ENCODE data around the gene CYB561D1. TPM values are rescaled to one million over a fixed set of nuclear protein-coding genes. Genes with fewer than 3 reads are reported as not detected.

The CYB561D1 gene
- total and polyA plus RNA-seq, 2 of the 13 experiments (the other 11 are each of a cell fraction or from before 2014, with no cell fraction given), result 3.9 to 4.1 TPM

- 0 out of 2 replicates have a peak, but pooled peaks have one; percentile 21 for TF ChIP-seq ZNF766 (CRISPR knock-in tag; IDR thresholded peaks at IDR 0.05; ENCODE audit: borderline replicate concordance)
- TF ChIP-seq TCF7 (IDR thresholded peaks at IDR 0.05; ENCODE audit: low read depth), result no peak
- TF ChIP-seq ZNF263 (CRISPR knock-in tag; IDR thresholded peaks at IDR 0.05), result no peak
- peak; percentile 84 for TF ChIP-seq U2AF1 (optimal IDR thresholded peaks at IDR 0.05; ENCODE audit: low read depth, low read length)
- TF ChIP-seq ZMYM3 (CRISPR knock-in tag; IDR thresholded peaks at IDR 0.05), result peak; percentile 97
- peak; percentile 74 for TF ChIP-seq ZNF501 (CRISPR knock-in tag; IDR thresholded peaks at IDR 0.05)
- peak; percentile 75; the same call in 1 of the 2 replicates for TF ChIP-seq ZNF160 (CRISPR knock-in tag; IDR thresholded peaks at IDR 0.05)
- 0 out of 2 replicates have a peak, but pooled peaks have one; percentile 26 for TF ChIP-seq E2F5 (CRISPR knock-in tag; conservative IDR thresholded peaks at IDR 0.05)
- peak; percentile 76; the same call in 1 of the 2 replicates for TF ChIP-seq KMT2B (CRISPR knock-in tag; IDR thresholded peaks at IDR 0.05)
- peak; percentile 71; the same call in 1 of the 2 replicates for TF ChIP-seq ZNF430 (CRISPR knock-in tag; IDR thresholded peaks at IDR 0.05)
- no peak for TF ChIP-seq ZNF207 (IDR thresholded peaks at IDR 0.05; ENCODE audit: borderline replicate concordance)
- TF ChIP-seq ETV5 (CRISPR knock-in tag; IDR thresholded peaks at IDR 0.05; ENCODE audit: borderline replicate concordance), result peak; percentile 49; the same call in 1 of the 2 replicates
- peak; percentile 82; the same call in 1 of the 2 replicates for TF ChIP-seq KDM5B (CRISPR knock-in tag; IDR thresholded peaks at IDR 0.05; ENCODE audit: borderline replicate concordance)
- 0 out of 2 replicates have a peak, but pooled peaks have one; percentile 63 for TF ChIP-seq ZC3H13 (CRISPR knock-in tag; IDR thresholded peaks at IDR 0.05)
- TF ChIP-seq ZNF143 (CRISPR knock-in tag; IDR thresholded peaks at IDR 0.05), result peak; percentile 80
- no peak for TF ChIP-seq ZMYM2 (CRISPR knock-in tag; IDR thresholded peaks at IDR 0.05)
- TF ChIP-seq ZSCAN21 (CRISPR knock-in tag; IDR thresholded peaks at IDR 0.05; ENCODE audit: borderline replicate concordance), result peak; percentile 84; the same call in 1 of the 2 replicates
- TF ChIP-seq THAP9 (CRISPR knock-in tag; IDR thresholded peaks at IDR 0.05; ENCODE audit: borderline replicate concordance), result peak; percentile 32; the same call in 1 of the 2 replicates
- TF ChIP-seq TRIM22 (IDR thresholded peaks at IDR 0.05), result no peak
- peak; percentile 66 for TF ChIP-seq ARNT2 (CRISPR knock-in tag; IDR thresholded peaks at IDR 0.05; ENCODE audit: low read depth)
- peak; percentile 57 for TF ChIP-seq JARID2 (CRISPR knock-in tag; IDR thresholded peaks at IDR 0.05; ENCODE audit: insufficient replicate concordance)
- TF ChIP-seq MAX (IDR thresholded peaks at IDR 0.05), result peak; percentile 86
- TF ChIP-seq ZSCAN9 (CRISPR knock-in tag; IDR thresholded peaks at IDR 0.05; ENCODE audit: borderline replicate concordance), result 0 out of 2 replicates have a peak, but pooled peaks have one; percentile 29
- 0 out of 2 replicates have a peak, but pooled peaks have one; percentile 27 for TF ChIP-seq NFYC (CRISPR knock-in tag; IDR thresholded peaks at IDR 0.05)
- TF ChIP-seq CHCHD3 (CRISPR knock-in tag; IDR thresholded peaks at IDR 0.05), result no peak
Observed at GRCh38 chr1:109483672-109484518, 10.0 kb upstream of the CYB561D1 start, which contains the start of gene ATXN7L2 (continued).
